ENCODE results near the gene DDX56. TPM values are rescaled to one million over a fixed set of nuclear protein-coding genes. Genes with fewer than 3 reads are reported as not detected.

Gene DDX56
- total and polyA plus RNA-seq, 2 of the 13 experiments (the other 11 are each of a cell fraction or from before 2014, with no cell fraction given), result 82.6 to 120 TPM

GRCh38 chr7:44573464-44574286 lies at the start of gene DDX56 (continued):
- peak; percentile 82 for TF ChIP-seq ZNF407 (CRISPR knock-in tag; IDR thresholded peaks at IDR 0.05; ENCODE audit: not compliant biosample characterization)
- peak; percentile 35; the same call in 1 of the 2 replicates for TF ChIP-seq ZNF629 (CRISPR knock-in tag; conservative IDR thresholded peaks at IDR 0.05)
- peak; percentile 83 for TF ChIP-seq TEF (CRISPR knock-in tag; IDR thresholded peaks at IDR 0.05)
- no peak for TF ChIP-seq GPBP1L1 (CRISPR knock-in tag; IDR thresholded peaks at IDR 0.05)
- TF ChIP-seq AKNA (CRISPR knock-in tag; IDR thresholded peaks at IDR 0.05; ENCODE audit: borderline replicate concordance), result peak; percentile 81; the same call in 1 of the 2 replicates
- peak; percentile 87; the same call in 1 of the 2 replicates for TF ChIP-seq DMTF1 (CRISPR knock-in tag; IDR thresholded peaks at IDR 0.05)
- peak; percentile 96 for TF ChIP-seq ZFP36L1 (CRISPR knock-in tag; IDR thresholded peaks at IDR 0.05)
- no peak for TF ChIP-seq PAWR (CRISPR knock-in tag; IDR thresholded peaks at IDR 0.05; ENCODE audit: borderline replicate concordance)
- TF ChIP-seq TP53 (CRISPR knock-in tag; conservative IDR thresholded peaks at IDR 0.05), result peak; percentile 53

All from HepG2 (cell line).